GM12878 (cell line): Measurements from ENCODE around the gene NGDN. TPM values are rescaled to one million over a fixed set of nuclear protein-coding genes. Genes with fewer than 3 reads are reported as not detected.

Experiments
- ATAC-seq: fragments of 200-7000 bp; cut with Tn5 transposase; 3 replicates; pipeline ENCODE4 v1.9.1; 2020; ENCODE audit warnings: mild to moderate bottlenecking, moderate library complexity
- BruUV-seq: library from RNA; stranded (reverse); fragments of 400-500 nt; replicated peaks from 2 replicates; lab custom pipeline; 2021; lab: Mats Ljungman, UMichigan
- CTCF ChIA-PET: fragments of 300-600 bp; sonication (Branson Sonifier 250); formaldehyde crosslinking; extraction: SDS; loops from one replicate; lab custom pipeline; 2021; ENCODE audit warnings: inconsistent platforms; lab: Yijun Ruan, JAX
- POLR2A ChIA-PET: fragments of 350-600 bp; formaldehyde crosslinking; extraction: SDS; loops from one replicate; lab custom pipeline; 2021; ENCODE audit warnings: inconsistent platforms; lab: Charles Lee
- RAD21 ChIA-PET: fragments of 300-600 bp; sonication (Branson Sonifier 250); formaldehyde crosslinking; loops from one replicate; lab custom pipeline; 2023; ENCODE audit warnings: antibody characterized with exemption; ENCODE audit not compliant: unreplicated experiment; lab: Charles Lee
- SMC1A ChIA-PET: fragments of 300-600 bp; sonication (Branson Sonifier 250); formaldehyde crosslinking; loops from one replicate; lab custom pipeline; 2023; ENCODE audit not compliant: unreplicated experiment, uncharacterized antibody; lab: Charles Lee
- DNase-seq: peaks from one replicate; pipeline ENCODE4 v3.0.0-alpha.2; 2011; ENCODE audit warnings: low read depth, low spot score
- FAIRE-seq: peaks from 3 replicates; lab custom pipeline; 2011; peaks lifted over from hg19 to GRCh38; lab: Jason Lieb, UNC
- H2AFZ ChIP-seq: 2 replicates; pipeline ENCODE4 v1.6.0; 2011; ENCODE audit warnings: low read depth, low read length, control low read depth; ENCODE audit not compliant: control insufficient read depth
- H3K27ac ChIP-seq: 2 replicates; pipeline ENCODE4 v1.5.1; 2011; ENCODE audit warnings: control low read depth; ENCODE audit not compliant: control insufficient read depth, insufficient read depth
- H3K27me3 ChIP-seq, 2 experiments: replicated peaks in 1 of 2; 2 replicates each; pipeline versions ENCODE4 v1.6.0 to v1.6.1; 2011; ENCODE audit warnings: low read length in 1 of 2; ENCODE audit not compliant: control insufficient read depth in 2 of 2, insufficient read depth in 2 of 2
- H3K36me3 ChIP-seq, 2 experiments: 2 replicates each; pipeline ENCODE4 v1.5.1; 2011; ENCODE audit warnings: low read length in 1 of 2; ENCODE audit not compliant: control insufficient read depth in 2 of 2, insufficient read depth in 2 of 2
- H3K4me1 ChIP-seq: 2 replicates; pipeline ENCODE4 v1.6.1; 2011; ENCODE audit warnings: mild to moderate bottlenecking, low read length, moderate library complexity, mixed read lengths; ENCODE audit not compliant: control insufficient read depth, insufficient read depth
- H3K4me2 ChIP-seq: 2 replicates; pipeline ENCODE4 v1.6.0; 2011; ENCODE audit warnings: control low read depth; ENCODE audit not compliant: control insufficient read depth, insufficient read depth
- H3K4me3 ChIP-seq: fragments of 200-600 bp; sonication (generic); 2 replicates; pipeline ENCODE4 v1.5.1; 2016
- H3K79me2 ChIP-seq: 2 replicates; pipeline ENCODE4 v1.6.0; 2011; ENCODE audit warnings: low read length; ENCODE audit not compliant: control insufficient read depth, insufficient read depth
- H3K9ac ChIP-seq: 2 replicates; pipeline ENCODE4 v1.8.0; 2011; ENCODE audit warnings: low read length, control low read depth, mixed read lengths; ENCODE audit not compliant: control insufficient read depth, insufficient read depth
- H3K9me3 ChIP-seq: replicated peaks from 3 replicates; pipeline ENCODE4 v1.5.1; 2011; ENCODE audit warnings: mild to moderate bottlenecking, low read length; ENCODE audit not compliant: control insufficient read depth, insufficient read depth
- H4K20me1 ChIP-seq: 2 replicates; pipeline ENCODE4 v1.6.0; 2011; ENCODE audit not compliant: control insufficient read depth, insufficient read depth
- BMI1 ChIP-seq: fragments of 450-650 bp; IDR thresholded peaks from 2 replicates; pipeline ENCODE4 v1.6.1; 2016; ENCODE audit warnings: mild to moderate bottlenecking, moderate library complexity, borderline replicate concordance
- CHD2 ChIP-seq: IDR thresholded peaks from 2 replicates; pipeline ENCODE4 v1.6.1; 2011; ENCODE audit warnings: low read depth, low read length, improper control_type of control experiment, borderline replicate concordance
- IKZF1 ChIP-seq: fragments of 450-650 bp; conservative IDR thresholded peaks from 2 replicates; pipeline ENCODE4 v1.6.1; 2017; ENCODE audit warnings: antibody characterized with exemption, mild to moderate bottlenecking
- RAD51 ChIP-seq: fragments of 450-650 bp; IDR thresholded peaks from 2 replicates; pipeline ENCODE4 v1.6.1; 2016; ENCODE audit warnings: moderate library complexity, mild to moderate bottlenecking, inconsistent platforms
- REST ChIP-seq: IDR thresholded peaks from 2 replicates; pipeline ENCODE4 v1.6.1; 2012; ENCODE audit warnings: mild to moderate bottlenecking, low read depth, low read length
- RFX5 ChIP-seq: IDR thresholded peaks from 2 replicates; pipeline ENCODE4 v1.6.1; 2011; ENCODE audit warnings: low read depth, low read length, improper control_type of control experiment
- SIN3A ChIP-seq: IDR thresholded peaks from 2 replicates; pipeline ENCODE4 v1.6.1; 2012; ENCODE audit warnings: low read depth, low read length, improper control_type of control experiment
- SP1 ChIP-seq: IDR thresholded peaks from one replicate; pipeline ENCODE4 v1.6.1; 2011; ENCODE audit warnings: low read depth, low read length
- WGBS: methylation state at CpG from one replicate; pipeline ENCODE4 v1.1.6; 2016; ENCODE audit warnings: low lambda C conversion rate; ENCODE audit not compliant: insufficient replicate concordance, insufficient coverage; ENCODE audit errors: missing lambda C conversion rate; 5-methylcytosine and 5-hydroxymethylcytosine counted together
- in situ Hi-C: fragments of 300-500 bp; cut with MboI; formaldehyde crosslinking; loops from 9 replicates; pipeline ENCODE4 v1.14.3; 2018; ENCODE audit warnings: mixed read lengths
- intact Hi-C: fragments of 100-400 bp; cut with micrococcal nuclease; formaldehyde crosslinking; loops from one replicate; pipeline ENCODE4 v1.14.2; 2022; ENCODE audit not compliant: unreplicated experiment
- polyA plus RNA-seq, 11 experiments: library from polyadenylated mRNA; depleted of rRNA in 4 of 11; unstranded in 6 of 11; stranded (reverse) in 5 of 11; fragments of >200 nt; fragmentation: Nextera tagmentation in 4 of 11; fragmentation: Illumina TruSeq in 1 of 11; extraction: Ambion mirVana in 4 of 11; extraction: Trizol in 1 of 11; gene quantifications; 1 replicate in 1 of 11; 2 replicates in 10 of 11; pipeline versions ENCODE4 v1.2.1 to v1.2.3, GENCODE V29; 2011 to 2016; ENCODE audit warnings: inconsistent platforms in 2 of 11, missing spikeins in 2 of 11, low read depth in 1 of 11
- total RNA-seq, 4 experiments: library from RNA; depleted of rRNA in 3 of 4; stranded (reverse); fragments of >200 nt in 3 of 4; fragmentation: Illumina TruSeq in 1 of 4; extraction: Trizol in 1 of 4; gene quantifications; 2 replicates each; pipeline versions ENCODE4 v1.2.1 to v1.2.3, GENCODE V29; 2013 to 2021

Gene NGDN
- total and polyA plus RNA-seq, 10 of the 15 experiments (the other 5 are each of a cell fraction or from before 2014, with no cell fraction given) = 40.4 to 163 (median 71.4) TPM

- DNase-seq (no peak), ATAC-seq (no peak), FAIRE-seq (no peak)
- WGBS = 32% methylated on average over 3 of the region's 3 CpGs
- TF ChIP-seq CHD2 = no peak
- no peak for TF ChIP-seq SIN3A
- no peak for TF ChIP-seq RAD51
- TF ChIP-seq BMI1 = no peak
- TF ChIP-seq RFX5 = no peak
- TF ChIP-seq SP1 = no peak
- no peak for TF ChIP-seq IKZF1
- TF ChIP-seq REST = no peak
- H3K27ac ChIP-seq = no peak overlapping the region
- ChIA-PET SMC1A (no interaction called here), RAD21 (no interaction called here), POLR2A (no interaction called here), CTCF (interaction anchor here (1.0 kb wide), 1 partner anchor 17 kb away, joined by 3 read pairs; no protein-coding TSS in a partner anchor)
- H3K27me3 ChIP-seq = no peaks in the 10 kb centered on the region
- H3K4me3 ChIP-seq = no peak overlapping the region
- no peaks in the 10 kb centered on the region for H3K9me3 ChIP-seq
- no peaks in the 10 kb centered on the region for H4K20me1 ChIP-seq
- intact Hi-C loops (no loop called here), in situ Hi-C loops (no loop called here)
- H3K9ac ChIP-seq = no peak overlapping the region
- H2AFZ ChIP-seq = no peak overlapping the region
- no peaks in the 10 kb centered on the region for H3K4me1 ChIP-seq
- no peaks in the 10 kb centered on the region for H3K79me2 ChIP-seq
- no peaks in the 10 kb centered on the region for H3K36me3 ChIP-seq
- BruUV-seq = no TSS peak
- H3K4me2 ChIP-seq = no peak overlapping the region
Observed at GRCh38 chr14:23514644-23514957, 45.1 kb downstream of the NGDN start.
